IPS DF 6.9 (cell line): Measurements from ENCODE around the gene NEURL1.

Experiments
- DNase-seq: peaks from one replicate; pipeline ENCODE4 v3.0.0-alpha.2; 2013; ENCODE audit warnings: low read depth, low spot score
- H3K27ac ChIP-seq: one replicate; pipeline ENCODE4 v1.5.1; 2013; ENCODE audit warnings: low read length, control low read depth
- H3K27me3 ChIP-seq: 2 replicates; pipeline ENCODE4 v1.6.1; 2013; ENCODE audit warnings: mild to moderate bottlenecking, low read length; ENCODE audit not compliant: control insufficient read depth, insufficient read depth
- H3K36me3 ChIP-seq: 2 replicates; pipeline ENCODE4 v1.6.1; 2013; ENCODE audit warnings: low read length; ENCODE audit not compliant: control insufficient read depth, insufficient read depth
- H3K4me1 ChIP-seq: 2 replicates; pipeline ENCODE4 v1.6.1; 2013; ENCODE audit warnings: low read length; ENCODE audit not compliant: control insufficient read depth, insufficient read depth
- H3K4me3 ChIP-seq: 2 replicates; pipeline ENCODE4 v1.5.1; 2013; ENCODE audit warnings: mild to moderate bottlenecking, low read length
- H3K9me3 ChIP-seq: 2 replicates; pipeline ENCODE4 v1.6.1; 2013; ENCODE audit warnings: low read length, inconsistent platforms; ENCODE audit not compliant: control insufficient read depth, insufficient read depth
- WGBS: extraction: QIAGEN DNeasy Blood & Tissue Kit; methylation state at CpG from one replicate; pipeline ENCODE4 v1.1.7; 2013; ENCODE audit warnings: mixed read lengths, missing lambda C conversion rate; ENCODE audit not compliant: insufficient read length, insufficient coverage; 5-methylcytosine and 5-hydroxymethylcytosine counted together

The NEURL1 gene

GRCh38 chr10:103504181-103504783 lies 10.8 kb downstream of the NEURL1 start:
- H3K27me3 ChIP-seq = no peaks in the 10 kb centered on the region

GRCh38 chr10:103506061-103506460 lies 12.6 kb downstream of the NEURL1 start:
- no peak overlapping the region for H3K27ac ChIP-seq
- H3K9me3 ChIP-seq = no peaks in the 10 kb centered on the region
- H3K4me3 ChIP-seq = no peak overlapping the region
- no peak for DNase-seq
- no peaks in the 10 kb centered on the region for H3K4me1 ChIP-seq
- WGBS = no CpG with 5 or more reads among the region's 4 CpGs
- no peaks in the 10 kb centered on the region for H3K36me3 ChIP-seq
- H3K27me3 ChIP-seq = no peaks in the 10 kb centered on the region

More at GRCh38 chr10:103504181-103504783, 10.8 kb downstream of the NEURL1 start:
- Histone ChIP-seq H3K9me3 (no peaks in the 10 kb centered on the region), H3K36me3 (no peaks in the 10 kb centered on the region), H3K27ac (no peak overlapping the region), H3K4me1 (no peaks in the 10 kb centered on the region), H3K4me3 (no peak overlapping the region)
- no CpG with 5 or more reads among the region's 10 CpGs for WGBS
- DNase-seq = no peak

GRCh38 chr10:103507235-103508191 lies 14.0 kb downstream of the NEURL1 start:
- Histone ChIP-seq H3K4me3 (no peak overlapping the region), H3K27me3 (no peaks in the 10 kb centered on the region), H3K27ac (no peak overlapping the region), H3K4me1 (no peaks in the 10 kb centered on the region), H3K36me3 (no peaks in the 10 kb centered on the region), H3K9me3 (no peaks in the 10 kb centered on the region)
- no peak for DNase-seq
- no CpG with 5 or more reads among the region's 10 CpGs for WGBS

- no peaks in the 10 kb centered on the region for H3K36me3 ChIP-seq
- DNase-seq = no peak
- H3K4me1 ChIP-seq = no peaks in the 10 kb centered on the region
- no peak overlapping the region for H3K27ac ChIP-seq
- no peaks in the 10 kb centered on the region for H3K9me3 ChIP-seq
- no CpG with 5 or more reads among the region's 8 CpGs for WGBS
- H3K4me3 ChIP-seq = no peak overlapping the region
- H3K27me3 ChIP-seq = no peaks in the 10 kb centered on the region
These were observed 16.7 kb downstream of the NEURL1 start for GRCh38 chr10:103510046-103510685.

- no peaks in the 10 kb centered on the region for H3K4me1 ChIP-seq
- H3K27me3 ChIP-seq = no peaks in the 10 kb centered on the region
- H3K4me3 ChIP-seq = no peak overlapping the region
- H3K36me3 ChIP-seq = no peaks in the 10 kb centered on the region
- H3K9me3 ChIP-seq = no peaks in the 10 kb centered on the region
- no CpG with 5 or more reads among the region's 10 CpGs for WGBS
- no peak overlapping the region for H3K27ac ChIP-seq
- DNase-seq = no peak
These were observed 17.6 kb downstream of the NEURL1 start for GRCh38 chr10:103510791-103511752.

- Histone ChIP-seq H3K27ac (no peak overlapping the region), H3K4me3 (no peak overlapping the region), H3K36me3 (no peaks in the 10 kb centered on the region), H3K4me1 (no peaks in the 10 kb centered on the region), H3K27me3 (no peaks in the 10 kb centered on the region), H3K9me3 (no peaks in the 10 kb centered on the region)
- DNase-seq = no peak
These were observed 18.7 kb downstream of the NEURL1 start for GRCh38 chr10:103512166-103512565.

GRCh38 chr10:103512591-103513379 lies 19.3 kb downstream of the NEURL1 start:
- no peak for DNase-seq
- no CpG with 5 or more reads among the region's 13 CpGs for WGBS
- H3K4me1 ChIP-seq = no peaks in the 10 kb centered on the region; the same call in 1 of the 2 replicates
- 0 out of 2 replicates have a peak, but pooled peaks cover 3% of the 10 kb centered on the region for H3K36me3 ChIP-seq
- no peak overlapping the region for H3K27ac ChIP-seq
- no peak overlapping the region for H3K4me3 ChIP-seq
- no peaks in the 10 kb centered on the region for H3K9me3 ChIP-seq
- H3K27me3 ChIP-seq = no peaks in the 10 kb centered on the region

- H3K9me3 ChIP-seq = no peaks in the 10 kb centered on the region
- no peak for DNase-seq
- 0 out of 2 replicates have a peak, but pooled peaks cover 3% of the 10 kb centered on the region for H3K36me3 ChIP-seq
- H3K27ac ChIP-seq = no peak overlapping the region
- no peak overlapping the region for H3K4me3 ChIP-seq
- no CpG with 5 or more reads among the region's 8 CpGs for WGBS
- no peaks in the 10 kb centered on the region; the same call in 1 of the 2 replicates for H3K4me1 ChIP-seq
- H3K27me3 ChIP-seq = no peaks in the 10 kb centered on the region
These were observed 20.0 kb downstream of the NEURL1 start for GRCh38 chr10:103513380-103514060.

- H3K36me3 ChIP-seq = 0 out of 2 replicates have a peak, but pooled peaks cover 3% of the 10 kb centered on the region
- no peaks in the 10 kb centered on the region; the same call in 1 of the 2 replicates for H3K4me1 ChIP-seq
- no peak for DNase-seq
- H3K4me3 ChIP-seq = no peak overlapping the region
- H3K27ac ChIP-seq = no peak overlapping the region
- no CpG with 5 or more reads among the region's 5 CpGs for WGBS
- H3K9me3 ChIP-seq = no peaks in the 10 kb centered on the region
- H3K27me3 ChIP-seq = no peaks in the 10 kb centered on the region
These were observed 20.7 kb downstream of the NEURL1 start for GRCh38 chr10:103514244-103514643.
